Activated effector memory CD4-positive, alpha-beta T cell treated with Interleukin-2 at 50 U/mL for 16 hours (primary cell): ENCODE results near the gene MB21D2.
"Not testable (repeated sequence)": the region's sequence is repeated elsewhere in the genome, so short reads cannot be mapped to it uniquely, and the experiment has no call there.

Experiments used
- DNase-seq: peaks from one replicate; pipeline ENCODE4 v3.0.0-alpha.2; 2020

Gene MB21D2

GRCh38 chr3:192794216-192794615, 123.4 kb downstream of the MB21D2 start:
- DNase-seq = no peak

GRCh38 chr3:192788816-192789515, 128.7 kb downstream of the MB21D2 start:
- DNase-seq = not testable (repeated sequence)

GRCh38 chr3:192778508-192778907, 139.1 kb downstream of the MB21D2 start:
- no peak for DNase-seq

DNA sequence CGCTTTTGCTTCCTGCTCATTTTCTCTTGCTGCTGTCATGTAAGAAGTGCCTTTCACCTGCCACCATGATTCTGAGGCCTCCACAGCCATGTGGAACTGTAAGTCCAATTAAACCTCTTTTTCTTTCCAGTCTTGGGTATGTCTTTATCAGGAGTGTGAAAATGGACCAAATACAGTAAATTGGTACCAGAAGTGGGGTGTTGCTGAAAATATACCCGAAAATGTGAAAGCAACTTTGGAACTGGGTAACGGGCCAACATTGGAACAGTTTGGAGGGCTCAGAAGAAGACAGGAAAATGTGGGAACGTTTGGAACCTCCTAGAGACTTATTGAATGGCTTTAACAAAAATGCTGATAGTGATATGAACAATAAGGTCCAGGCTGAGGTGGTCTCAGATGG, 143.3 kb downstream of the MB21D2 start:
- not testable (repeated sequence) for DNase-seq

- no peak for DNase-seq
Measured at GRCh38 chr3:192772240-192772894, 145.3 kb downstream of the MB21D2 start.

DNA sequence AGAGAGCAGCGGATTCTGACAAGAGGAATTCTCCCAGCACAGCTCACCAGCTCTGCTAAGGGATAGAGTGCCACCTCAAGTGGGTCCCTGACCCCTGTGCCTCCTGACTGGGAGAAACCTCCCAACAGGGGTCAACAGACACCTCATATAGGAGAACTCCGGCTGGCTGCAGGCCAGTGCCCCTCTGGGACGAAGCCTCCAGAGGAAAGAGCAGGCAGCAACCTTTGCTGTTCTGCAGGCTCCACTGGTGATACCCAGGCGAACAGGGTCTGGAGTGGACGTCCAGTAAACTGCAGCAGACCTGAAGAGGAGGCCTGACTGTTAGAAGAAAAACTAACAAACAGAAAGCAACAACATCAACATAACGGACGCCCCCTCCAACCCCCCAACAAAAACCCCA, 159.0 kb downstream of the MB21D2 start:
- no peak for DNase-seq

DNA sequence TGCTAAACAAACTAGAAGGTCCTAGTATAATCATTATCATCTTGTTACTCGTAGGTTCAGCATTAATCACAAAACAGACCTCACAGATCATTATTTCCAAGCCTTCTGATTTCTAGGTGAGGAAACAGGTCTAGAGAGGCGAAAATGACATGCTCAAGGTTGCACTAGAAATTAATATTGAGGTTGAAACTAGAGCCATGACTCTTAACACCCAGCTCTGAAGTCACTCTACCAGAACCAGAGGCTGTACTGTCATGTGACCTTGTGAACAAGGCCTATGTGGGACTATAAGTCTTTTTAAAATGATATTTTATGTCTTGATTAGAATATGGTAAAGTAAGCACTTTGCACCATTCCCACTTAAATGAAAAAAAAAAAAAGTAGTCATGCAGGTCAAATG, 166.5 kb downstream of the MB21D2 start:
- DNase-seq = no peak

DNA sequence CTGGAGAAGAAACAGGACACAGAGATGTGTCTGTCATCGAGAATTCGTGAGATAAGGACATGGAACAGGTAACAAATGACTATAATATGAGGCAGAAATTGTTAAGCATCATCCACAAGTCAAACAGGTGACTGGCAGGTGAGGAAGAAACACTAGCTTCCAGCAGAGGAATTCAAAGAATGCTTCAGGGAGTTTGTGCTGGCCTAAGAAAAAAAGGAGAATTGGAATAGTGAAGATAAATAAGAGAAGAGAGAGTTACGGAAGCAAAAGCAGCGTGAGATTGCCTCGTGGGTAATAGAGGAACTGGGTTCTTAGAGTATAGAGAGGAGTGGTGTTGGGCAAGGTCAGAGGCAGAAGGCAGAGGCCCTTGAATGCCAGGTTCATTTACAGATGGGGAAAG, 167.5 kb downstream of the MB21D2 start:
- no peak for DNase-seq

DNA sequence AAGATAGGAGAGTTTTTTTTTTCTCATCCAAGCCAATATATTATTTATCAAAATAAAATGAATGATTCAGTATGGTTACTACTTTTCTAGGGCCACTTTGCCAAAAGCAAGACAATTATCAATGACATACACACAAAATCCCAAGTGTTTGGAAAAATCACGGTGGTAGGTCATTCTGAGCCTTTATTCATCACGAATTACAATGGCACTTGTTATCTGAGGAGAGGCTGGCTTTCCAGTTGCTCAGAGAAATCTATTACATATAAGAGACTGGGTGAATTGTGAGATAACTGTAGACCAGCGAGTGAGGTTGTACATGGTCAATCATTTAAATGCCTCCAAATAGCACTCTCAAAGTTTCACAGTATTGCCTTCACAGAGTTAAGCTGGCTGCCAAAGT, 169.9 kb downstream of the MB21D2 start:
- DNase-seq = no peak

DNA sequence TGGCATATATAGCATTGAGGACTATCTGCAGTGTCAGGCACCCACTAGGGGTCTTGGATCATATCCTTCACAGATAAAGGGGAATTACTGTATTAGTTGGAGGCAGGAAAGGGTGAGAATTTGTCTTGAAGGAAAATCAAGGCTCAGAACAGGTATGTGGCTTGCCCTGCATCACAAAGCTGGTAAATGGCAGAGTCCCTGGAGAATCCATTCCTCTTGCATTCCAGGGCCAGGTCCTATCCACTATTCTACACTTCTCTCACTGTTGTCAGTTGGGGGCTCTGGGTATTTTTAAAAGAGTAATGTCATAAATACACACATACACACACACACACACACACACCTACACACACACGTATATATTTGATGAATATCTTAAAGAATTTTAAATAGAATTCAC, 170.5 kb downstream of the MB21D2 start:
- no peak for DNase-seq
